ENCODE results near the gene ARHGAP10.

ARHGAP10 gene

DNA sequence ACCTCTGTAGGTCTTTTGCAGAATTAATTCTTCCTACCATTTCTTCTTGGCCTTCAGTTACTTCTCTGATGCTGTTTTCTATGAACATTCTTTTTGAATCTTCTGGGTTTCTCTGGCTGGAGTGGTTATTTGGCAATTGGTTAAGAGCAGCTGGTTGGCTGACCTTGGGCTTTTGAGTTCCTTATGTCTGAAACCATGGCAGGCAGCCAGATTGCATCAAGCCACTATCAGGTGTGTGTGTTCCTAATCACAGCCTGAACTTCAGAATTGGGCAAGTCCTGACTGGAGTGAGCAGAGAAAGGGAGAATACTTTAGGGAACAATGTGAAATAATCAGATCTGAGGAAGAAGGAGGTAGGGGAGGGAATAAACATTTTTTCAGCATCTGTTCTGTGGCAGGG lies 90.2 kb downstream of the ARHGAP10 start:
- no peak for DNase-seq (ENCODE audit: low spot score)
- TF ChIP-seq, protein P1, sequence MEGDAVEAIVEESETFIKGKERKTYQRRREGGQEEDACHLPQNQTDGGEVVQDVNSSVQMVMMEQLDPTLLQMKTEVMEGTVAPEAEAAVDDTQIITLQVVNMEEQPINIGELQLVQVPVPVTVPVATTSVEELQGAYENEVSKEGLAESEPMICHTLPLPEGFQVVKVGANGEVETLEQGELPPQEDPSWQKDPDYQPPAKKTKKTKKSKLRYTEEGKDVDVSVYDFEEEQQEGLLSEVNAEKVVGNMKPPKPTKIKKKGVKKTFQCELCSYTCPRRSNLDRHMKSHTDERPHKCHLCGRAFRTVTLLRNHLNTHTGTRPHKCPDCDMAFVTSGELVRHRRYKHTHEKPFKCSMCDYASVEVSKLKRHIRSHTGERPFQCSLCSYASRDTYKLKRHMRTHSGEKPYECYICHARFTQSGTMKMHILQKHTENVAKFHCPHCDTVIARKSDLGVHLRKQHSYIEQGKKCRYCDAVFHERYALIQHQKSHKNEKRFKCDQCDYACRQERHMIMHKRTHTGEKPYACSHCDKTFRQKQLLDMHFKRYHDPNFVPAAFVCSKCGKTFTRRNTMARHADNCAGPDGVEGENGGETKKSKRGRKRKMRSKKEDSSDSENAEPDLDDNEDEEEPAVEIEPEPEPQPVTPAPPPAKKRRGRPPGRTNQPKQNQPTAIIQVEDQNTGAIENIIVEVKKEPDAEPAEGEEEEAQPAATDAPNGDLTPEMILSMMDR (IDR thresholded peaks at IDR 0.05; ENCODE audit: extremely low read depth, missing control alignments): no peak

DNA sequence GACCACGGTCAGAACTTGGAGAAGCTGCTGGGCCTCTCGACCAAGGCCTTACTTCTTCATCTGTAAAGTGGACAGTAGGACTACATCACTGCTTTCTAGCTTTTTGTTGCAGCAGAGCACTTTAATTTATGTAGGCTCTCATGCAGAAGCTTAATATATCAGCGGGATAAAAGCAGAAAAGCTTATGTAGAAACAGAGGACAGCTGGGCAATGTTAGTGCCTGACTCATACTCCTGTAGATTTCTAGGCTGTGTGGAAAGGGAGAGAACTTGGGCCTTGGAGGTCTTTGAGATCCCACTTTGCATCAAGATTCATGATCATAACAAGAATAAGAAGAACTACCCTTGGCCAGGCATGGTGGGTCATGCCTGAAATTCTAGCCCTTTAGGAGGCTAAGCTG lies 91.2 kb downstream of the ARHGAP10 start:
- no peak for DNase-seq (ENCODE audit: low spot score)
- TF ChIP-seq, protein P1 (IDR thresholded peaks at IDR 0.05; ENCODE audit: extremely low read depth, missing control alignments): no peak

DNA sequence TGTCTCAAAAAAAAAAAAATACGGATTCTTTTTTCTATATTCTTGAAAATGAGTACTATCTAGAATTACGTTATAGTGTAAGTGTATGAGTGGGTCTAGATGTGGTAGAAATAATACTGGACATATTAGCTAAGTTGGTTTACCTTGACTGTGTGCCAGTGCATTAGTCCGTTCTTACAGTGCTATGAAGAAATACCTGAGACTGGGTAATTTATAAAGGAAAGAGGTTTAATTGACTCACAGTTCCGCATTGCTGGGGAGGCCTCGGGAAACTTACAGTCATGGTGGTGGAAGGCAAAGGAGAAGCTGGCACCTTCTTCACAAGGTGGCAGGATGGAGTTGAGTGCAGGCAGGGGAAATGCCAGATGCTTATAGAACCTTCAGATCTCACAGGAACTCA lies 92.4 kb downstream of the ARHGAP10 start:
- TF ChIP-seq, protein P1 (IDR thresholded peaks at IDR 0.05; ENCODE audit: extremely low read depth, missing control alignments): no peak
- no peak for DNase-seq (ENCODE audit: low spot score)

DNA sequence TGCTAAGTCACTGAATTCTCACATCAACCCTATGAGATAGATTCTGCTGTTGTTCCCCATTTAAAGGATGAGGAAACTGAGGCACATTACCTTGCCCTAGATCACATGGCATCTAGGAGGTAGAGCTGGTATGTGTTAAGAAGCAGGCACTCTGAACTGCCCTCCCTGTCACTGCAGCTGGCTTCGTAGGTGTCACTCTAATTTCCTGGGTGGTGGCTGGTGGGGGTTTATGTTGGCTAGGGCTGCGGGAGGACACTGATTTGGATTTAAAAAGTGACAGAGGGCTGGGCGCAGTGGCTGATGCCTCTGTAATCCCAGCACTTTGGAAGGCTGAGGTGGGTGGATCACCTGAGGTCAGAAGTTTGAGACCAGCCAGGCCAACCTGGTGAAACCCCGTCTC lies 93.0 kb downstream of the ARHGAP10 start:
- TF ChIP-seq, protein P1 (IDR thresholded peaks at IDR 0.05; ENCODE audit: extremely low read depth, missing control alignments): no peak
- no peak for DNase-seq (ENCODE audit: low spot score)

DNA sequence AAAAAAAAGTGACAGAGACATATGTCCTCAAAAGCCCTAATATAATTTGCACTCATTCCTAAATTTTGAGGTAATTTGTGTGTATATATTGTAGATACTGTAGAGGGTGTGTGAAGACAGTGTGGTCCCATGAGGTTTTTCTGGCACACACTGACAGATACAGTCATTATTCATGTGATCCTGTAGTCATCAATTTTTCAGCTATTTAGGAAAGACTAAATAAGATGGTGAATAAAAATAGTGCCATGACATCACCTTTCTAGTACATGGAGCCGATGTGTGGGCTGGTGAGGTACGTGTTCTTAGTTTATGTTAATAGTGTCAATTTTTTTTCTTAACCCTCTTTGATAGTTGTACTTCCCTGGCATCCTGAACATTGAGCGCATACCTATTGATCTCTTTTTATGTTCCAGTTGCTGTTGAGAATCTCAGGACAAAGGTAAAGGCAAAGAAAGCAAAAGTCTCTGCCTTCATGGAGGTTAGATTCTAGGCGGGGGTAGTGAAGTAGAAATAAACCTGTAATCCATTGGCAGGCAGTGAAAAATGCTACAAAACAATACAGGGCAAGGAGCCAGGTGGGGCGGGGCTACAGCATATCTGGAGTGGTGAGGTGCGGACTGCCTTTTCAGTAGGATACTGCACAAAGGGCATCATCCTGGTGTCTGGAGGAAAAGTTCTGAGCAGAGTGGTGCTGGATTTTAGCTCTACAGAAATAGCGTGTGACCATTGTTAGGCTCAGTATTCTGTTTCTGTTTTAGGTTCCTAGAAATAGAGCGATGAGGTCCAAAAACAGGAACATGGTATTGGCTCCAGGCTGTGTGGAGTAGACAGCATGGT lies 93.8 kb downstream of the ARHGAP10 start:
- TF ChIP-seq, protein P1 (IDR thresholded peaks at IDR 0.05; ENCODE audit: extremely low read depth, missing control alignments): no peak
- DNase-seq (ENCODE audit: low spot score): no peak

DNA sequence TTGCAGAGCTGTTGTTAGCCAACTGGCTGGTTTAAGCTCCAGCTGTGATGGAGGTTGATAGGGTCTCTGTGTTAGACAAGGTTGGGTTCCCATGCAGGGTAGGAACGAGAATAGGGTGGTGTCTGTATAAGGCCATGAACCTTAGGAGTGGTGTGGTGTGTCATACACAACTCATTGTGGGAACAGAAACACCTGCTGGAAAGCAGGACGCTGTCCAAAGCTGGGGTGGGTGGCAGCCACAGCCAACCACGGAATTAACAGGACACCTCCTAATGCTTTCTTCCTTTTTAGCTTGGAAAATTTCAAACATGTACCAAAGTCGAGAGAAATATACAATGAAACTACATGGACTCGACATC lies 94.4 kb downstream of the ARHGAP10 start:
- TF ChIP-seq, protein P1 (IDR thresholded peaks at IDR 0.05; ENCODE audit: extremely low read depth, missing control alignments): no peak
- DNase-seq (ENCODE audit: low spot score): no peak

DNA sequence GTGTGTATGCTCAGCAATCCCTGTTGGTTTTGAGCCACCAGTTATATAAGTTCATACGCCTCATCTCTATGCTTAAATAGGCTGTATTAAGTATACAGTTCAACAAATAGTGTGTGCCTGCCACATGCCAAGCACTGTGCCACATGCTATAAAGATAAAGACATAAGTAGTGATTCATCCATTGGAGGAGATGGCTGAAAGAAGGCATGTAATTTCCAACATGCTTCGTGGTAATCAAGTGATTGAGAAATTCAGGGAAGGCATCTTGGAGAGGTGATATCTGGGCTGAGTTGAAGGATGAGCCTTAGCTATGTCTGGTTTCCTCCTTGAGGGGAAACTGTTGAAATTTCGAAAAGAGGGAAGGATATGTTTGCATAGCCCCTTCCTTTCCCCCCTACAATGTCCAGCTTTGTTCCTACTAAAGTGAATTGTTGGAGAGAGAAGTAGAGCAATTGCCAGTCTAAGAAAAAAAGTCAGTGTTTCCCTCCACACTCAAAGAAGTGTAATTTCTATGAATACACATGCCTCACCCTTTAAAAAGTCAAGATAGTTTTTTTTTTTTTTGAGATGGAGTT lies 96.5 kb downstream of the ARHGAP10 start:
- TF ChIP-seq, protein P1 (IDR thresholded peaks at IDR 0.05; ENCODE audit: extremely low read depth, missing control alignments): no peak
- DNase-seq (ENCODE audit: low spot score): no peak
